GM18867 (cell line): Measurements from ENCODE around the gene CADPS.

Experiments
- ATAC-seq: cut with Tn5 transposase; IDR thresholded peaks from one replicate; pipeline ENCODE4 v1.9.1; 2021; ENCODE audit warnings: mild to moderate bottlenecking, moderate library complexity; ENCODE audit not compliant: unreplicated experiment

Gene CADPS

DNA sequence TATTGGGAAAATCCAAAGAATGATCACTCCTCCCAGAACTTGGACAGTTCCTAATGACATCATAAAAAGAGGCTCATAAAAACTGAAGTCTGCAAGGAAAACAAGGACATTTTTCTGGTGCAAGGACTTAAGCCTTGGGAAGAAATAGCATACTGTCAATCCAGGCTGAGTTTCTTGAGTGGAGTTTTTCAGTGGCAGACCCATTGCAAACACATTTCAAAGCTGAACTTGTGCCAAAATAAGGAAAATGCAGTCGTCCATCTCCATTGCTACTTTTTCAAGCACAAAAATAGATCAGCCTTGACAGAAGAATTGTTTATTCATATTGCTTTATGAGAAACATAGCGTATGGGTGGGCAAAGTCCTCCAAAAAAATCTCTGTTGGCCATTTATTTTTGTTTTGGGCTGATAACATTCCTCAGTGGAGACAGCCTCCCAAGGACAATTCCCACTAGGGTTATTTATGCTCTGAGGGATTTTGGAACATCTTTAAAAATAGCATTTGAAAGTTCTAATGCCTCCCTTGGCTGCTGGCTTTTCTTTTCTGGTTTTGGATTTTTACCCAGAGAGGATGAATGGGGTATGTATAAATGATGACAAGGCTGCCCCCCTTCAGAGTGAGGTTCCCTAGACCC is 220.0 kb downstream of the CADPS start:
- no peak for ATAC-seq

GRCh38 chr3:62653796-62654195 is 221.4 kb downstream of the CADPS start:
- no peak for ATAC-seq

DNA sequence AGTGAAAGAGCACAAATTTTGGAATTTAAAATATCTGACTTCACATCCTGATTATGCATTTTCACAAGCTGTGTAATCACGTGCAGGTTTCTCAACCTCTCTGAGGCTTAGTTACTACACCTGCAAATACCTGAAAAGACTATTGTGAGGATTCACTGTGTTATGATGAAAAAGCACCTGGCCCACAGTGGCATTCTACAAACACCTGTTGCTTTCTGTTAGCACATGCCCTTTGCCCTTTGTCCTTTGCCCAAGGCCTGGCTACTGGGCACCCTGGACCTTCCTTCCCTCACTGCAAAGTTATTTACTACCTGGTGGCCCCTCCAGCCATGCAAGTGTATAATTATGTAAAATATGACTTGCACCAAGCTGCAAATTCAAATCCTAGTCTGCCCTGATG is 227.5 kb downstream of the CADPS start:
- ATAC-seq: no peak

DNA sequence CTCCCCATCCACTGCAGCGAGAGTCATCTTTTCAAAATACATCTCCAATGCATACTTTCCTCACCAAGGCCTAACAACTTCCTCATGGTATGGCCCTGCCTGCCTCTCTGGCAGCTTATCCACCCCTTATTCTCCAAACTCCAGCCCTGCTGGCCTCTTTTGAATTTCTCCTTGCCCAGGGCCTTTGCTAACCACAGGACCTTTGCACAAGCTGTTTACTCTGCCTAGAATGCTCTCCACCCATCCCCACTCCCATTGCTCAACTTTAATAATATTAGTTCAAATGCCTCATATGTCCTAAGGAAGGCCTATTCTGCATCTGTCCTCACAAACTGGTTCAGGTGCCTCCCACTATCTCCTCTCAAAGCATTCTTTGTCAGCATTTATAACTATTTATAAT is 230.7 kb downstream of the CADPS start:
- ATAC-seq: no peak

DNA sequence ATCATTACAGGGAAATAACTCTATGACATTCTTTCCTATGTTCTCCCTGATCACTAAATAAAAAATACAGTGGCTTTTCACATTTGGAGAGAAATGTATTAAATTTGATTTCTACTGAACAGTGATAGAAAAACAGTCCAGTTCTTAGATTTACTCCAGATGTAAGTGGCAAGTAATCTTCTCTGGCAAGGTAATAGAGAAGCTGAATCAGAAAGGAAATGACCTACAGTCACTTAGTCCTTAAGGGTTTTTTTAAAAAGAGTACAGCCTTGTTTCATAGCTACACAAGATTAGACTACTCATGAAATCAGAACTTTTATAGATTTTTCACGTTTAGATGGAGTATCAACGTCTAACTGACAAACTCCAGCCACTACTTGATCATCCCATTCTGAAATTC is 236.9 kb downstream of the CADPS start:
- ATAC-seq: no peak

GRCh38 chr3:62636235-62636826 is 238.9 kb downstream of the CADPS start:
- ATAC-seq: no peak

DNA sequence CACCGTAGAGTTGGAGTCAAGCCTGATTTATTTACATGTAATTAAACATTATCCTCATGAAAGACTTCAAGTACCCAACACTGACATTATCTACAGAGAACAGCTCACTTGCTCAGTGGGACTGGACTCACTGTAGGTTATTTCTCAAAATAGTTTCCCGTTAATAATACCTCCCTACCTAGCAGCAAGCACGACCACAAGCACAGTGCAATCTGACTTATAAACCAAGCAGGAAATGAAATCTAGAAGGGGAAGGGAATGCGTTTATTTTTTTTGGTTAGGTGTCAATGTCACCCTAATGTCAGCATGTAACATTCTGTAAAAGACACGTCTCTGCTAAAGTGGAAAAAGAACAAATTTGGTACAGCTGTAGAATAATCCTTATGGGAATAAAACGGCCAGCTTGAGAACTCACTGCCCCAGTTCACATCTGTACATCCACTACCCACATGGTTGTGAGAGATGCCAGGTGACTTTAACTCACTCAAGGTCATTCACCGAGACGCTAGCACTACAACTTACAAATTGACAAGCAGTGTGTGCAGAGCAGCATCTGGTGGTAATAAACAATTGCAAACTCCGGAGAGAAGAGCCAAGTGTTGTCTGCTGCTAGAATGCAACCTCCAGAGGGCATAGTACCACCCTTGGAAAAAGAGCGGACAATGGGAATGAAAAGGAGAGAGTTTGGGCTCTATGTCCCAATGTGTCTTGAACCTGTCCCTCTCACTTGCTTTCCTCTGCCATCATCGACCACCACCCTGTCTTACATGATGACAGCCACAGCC is 242.5 kb downstream of the CADPS start:
- ATAC-seq: no peak

- no peak for ATAC-seq
Measured at GRCh38 chr3:62631488-62631887, 243.7 kb downstream of the CADPS start.

DNA sequence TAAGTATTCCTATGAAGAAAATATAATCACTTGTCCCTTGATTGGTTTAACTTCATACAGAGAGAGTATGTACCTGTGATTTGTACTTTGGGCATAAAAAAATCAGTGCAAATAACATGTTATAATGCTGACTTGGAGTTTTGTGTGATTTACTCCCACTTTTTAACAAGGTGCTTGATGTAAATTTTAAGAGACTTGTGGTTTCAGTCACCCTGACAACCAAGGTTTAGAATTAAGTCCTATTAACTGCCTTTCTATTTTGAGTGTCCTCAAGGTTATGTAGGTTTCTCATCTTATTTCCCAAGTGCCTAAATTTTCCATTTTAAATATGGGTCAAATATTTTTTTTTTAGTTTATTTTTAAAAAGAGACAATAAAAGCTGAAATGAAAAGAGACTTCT is 244.6 kb downstream of the CADPS start:
- no peak for ATAC-seq

GRCh38 chr3:62625268-62625667 is 249.9 kb downstream of the CADPS start:
- no peak for ATAC-seq

DNA sequence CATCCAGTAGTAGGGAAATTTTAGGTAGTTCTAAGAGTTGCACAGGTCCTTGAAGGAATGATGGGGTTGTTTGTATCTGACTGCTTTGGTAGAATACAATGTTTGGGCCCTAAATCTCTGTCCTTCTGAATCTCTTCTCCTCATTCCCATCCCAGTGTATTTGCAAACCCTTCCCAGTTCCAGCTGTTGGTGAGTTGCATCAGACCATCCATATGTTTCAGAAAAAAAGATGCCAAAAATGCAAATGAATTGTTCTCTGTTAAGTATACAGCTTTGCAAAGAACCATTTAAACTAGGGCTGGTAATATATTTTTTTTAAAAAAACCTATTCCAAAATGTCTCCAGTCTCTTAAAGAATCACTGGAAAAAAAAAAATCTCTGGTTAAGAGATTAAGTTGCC is 251.0 kb downstream of the CADPS start:
- no peak for ATAC-seq

GRCh38 chr3:62622553-62623174 is 252.6 kb downstream of the CADPS start:
- ATAC-seq: peak; percentile 73

DNA sequence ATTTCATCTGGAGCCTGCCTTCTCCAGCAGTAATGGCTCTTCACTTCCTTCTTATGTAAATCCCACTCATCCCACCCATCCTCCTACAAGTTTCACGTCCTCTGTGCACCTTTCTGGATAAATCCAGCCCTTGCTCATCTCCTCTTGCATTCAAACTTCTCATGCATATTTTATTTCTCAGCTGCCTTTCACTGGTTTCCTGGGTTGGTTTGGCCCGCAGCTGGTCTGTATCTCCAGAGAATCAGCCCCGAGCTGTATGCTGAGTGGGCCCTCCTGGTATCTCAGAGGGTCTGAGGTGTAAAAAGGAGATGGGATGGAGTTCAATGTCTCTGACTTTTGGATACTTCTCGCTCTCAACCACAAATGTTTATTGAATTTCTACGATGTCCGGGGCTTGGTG is 253.3 kb downstream of the CADPS start:
- no peak for ATAC-seq

- no peak for ATAC-seq
Measured at GRCh38 chr3:62621176-62621575, 254.0 kb downstream of the CADPS start.

DNA sequence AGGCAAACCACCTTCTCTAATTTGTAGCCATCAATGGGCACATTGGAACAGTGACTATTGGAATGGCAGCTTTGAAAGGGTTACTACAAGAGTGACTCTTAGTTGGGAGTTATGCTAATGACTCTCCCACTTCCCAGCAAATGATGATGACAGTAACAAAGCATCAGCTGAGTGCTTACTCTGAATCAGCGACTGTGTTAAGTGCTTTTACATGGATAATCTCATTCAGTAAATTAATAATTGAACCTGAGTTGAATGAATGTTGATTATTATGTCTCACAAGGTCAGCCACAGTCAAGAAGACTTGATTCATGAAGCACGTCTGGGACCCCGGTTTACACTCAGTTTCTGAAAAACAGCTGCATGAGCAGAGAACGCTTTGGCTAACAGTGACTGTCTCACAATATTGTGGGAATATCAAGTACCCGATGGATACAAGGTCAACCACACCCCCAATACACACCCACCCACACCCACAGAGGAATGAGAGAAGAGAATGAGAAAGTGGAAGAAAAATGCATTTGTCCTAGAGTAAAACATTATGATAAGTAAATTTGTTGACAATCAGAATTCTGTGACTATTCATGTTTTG is 259.9 kb downstream of the CADPS start:
- ATAC-seq: no peak

DNA sequence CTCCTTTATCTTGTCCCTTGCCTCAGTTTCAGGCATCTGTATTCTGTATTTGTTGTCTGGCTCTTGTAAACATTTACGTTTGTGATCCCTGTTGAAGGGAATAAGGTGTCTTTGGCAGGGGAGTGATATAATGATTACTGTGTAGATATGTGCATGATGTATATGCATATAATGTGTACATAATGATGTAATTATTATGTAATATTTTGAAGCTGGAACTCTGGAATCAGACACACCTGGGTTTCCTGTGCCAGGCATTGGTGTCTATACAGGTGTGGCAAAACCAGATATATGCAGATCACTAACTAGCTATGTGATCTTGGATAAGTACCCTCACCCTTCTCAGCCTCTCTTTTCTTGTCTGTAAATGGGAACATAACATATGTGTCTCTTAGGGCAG is 260.7 kb downstream of the CADPS start:
- ATAC-seq: no peak

GRCh38 chr3:62611541-62612240 is 263.5 kb downstream of the CADPS start:
- ATAC-seq: no peak

DNA sequence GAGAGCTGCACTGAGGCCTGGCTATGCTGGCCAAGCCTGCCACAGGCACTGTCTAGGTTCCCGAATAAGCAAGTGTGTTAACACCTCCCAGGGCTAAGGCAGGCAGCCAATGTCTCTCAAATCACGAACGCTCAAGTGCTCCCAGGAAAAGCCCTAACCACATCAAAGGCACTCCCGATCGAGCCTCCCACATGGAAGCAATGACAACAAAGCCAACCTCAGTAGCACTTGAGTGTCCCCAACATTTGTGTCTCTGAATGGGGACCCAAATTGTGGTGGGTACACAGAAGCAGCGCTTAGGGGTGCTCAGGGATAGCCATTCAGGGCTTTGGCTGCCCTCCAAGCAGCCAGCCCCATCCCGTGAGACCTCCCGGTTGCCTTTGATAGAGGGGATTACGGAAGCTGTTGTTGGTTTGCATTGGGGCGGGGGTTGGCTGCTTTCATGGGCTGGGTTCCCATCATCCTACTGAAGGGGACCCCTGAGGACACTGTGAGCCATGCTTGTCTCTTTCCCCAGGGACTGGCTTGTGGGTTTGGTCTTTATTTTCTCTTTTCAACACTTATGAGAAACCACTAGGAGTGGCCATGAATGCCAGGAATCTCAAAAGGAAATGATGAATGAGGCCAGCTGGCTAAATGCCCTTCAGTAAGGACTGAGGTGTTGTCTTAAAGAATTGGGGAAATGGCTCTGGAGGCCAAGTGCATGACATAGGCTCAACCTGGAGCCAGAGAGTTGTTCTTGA is 267.8 kb downstream of the CADPS start:
- no peak for ATAC-seq

DNA sequence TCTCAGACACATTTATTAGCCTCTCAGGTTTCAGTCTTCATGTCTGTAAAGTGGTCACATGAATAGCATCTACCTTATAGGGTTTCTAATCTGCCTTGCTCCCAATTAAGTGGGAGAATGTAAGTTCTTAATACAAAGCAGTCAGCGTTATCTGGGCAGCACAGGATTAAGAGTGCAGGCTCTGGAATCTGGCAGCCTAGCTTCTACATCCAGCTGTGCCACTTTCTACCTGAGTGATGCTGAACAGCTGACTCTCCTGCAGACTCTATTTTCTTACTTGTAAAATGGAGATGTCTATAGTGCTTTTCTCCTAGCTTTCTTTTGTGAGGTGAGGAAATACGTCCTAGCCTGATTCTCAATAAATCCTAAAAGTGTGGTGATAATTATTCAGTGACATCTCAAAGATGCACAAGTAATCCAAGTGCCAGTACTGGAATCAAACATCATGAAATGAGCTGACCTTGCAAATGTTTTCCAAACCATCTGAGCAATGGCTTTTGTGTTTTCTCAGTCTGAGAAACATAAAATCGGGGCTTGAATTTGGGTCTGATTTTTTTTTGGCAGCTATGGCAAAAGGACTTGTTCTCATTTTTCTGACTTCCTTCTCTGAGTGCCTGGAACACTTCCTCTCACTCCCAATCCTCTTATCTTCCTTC is 269.7 kb downstream of the CADPS start:
- no peak for ATAC-seq
